GM12873 (cell line): ENCODE results near the gene IGLL5.

Source experiments
- CTCF ChIP-seq: IDR thresholded peaks from 2 replicates; pipeline ENCODE4 v1.5.1; 2012; ENCODE audit warnings: low read depth, mild to moderate bottlenecking, moderate library complexity, low read length, control low read depth; ENCODE audit not compliant: insufficient read depth; ENCODE audit errors: missing control alignments

IGLL5 gene

GRCh38 chr22:22890085-22890484 lies 2.5 kb downstream of the IGLL5 start:
- no peak for TF ChIP-seq CTCF

GRCh38 chr22:22891139-22891621 lies 3.6 kb downstream of the IGLL5 start:
- TF ChIP-seq CTCF: no peak

- TF ChIP-seq CTCF: no peak
Measured at GRCh38 chr22:22892096-22893052, 4.8 kb downstream of the IGLL5 start.

DNA sequence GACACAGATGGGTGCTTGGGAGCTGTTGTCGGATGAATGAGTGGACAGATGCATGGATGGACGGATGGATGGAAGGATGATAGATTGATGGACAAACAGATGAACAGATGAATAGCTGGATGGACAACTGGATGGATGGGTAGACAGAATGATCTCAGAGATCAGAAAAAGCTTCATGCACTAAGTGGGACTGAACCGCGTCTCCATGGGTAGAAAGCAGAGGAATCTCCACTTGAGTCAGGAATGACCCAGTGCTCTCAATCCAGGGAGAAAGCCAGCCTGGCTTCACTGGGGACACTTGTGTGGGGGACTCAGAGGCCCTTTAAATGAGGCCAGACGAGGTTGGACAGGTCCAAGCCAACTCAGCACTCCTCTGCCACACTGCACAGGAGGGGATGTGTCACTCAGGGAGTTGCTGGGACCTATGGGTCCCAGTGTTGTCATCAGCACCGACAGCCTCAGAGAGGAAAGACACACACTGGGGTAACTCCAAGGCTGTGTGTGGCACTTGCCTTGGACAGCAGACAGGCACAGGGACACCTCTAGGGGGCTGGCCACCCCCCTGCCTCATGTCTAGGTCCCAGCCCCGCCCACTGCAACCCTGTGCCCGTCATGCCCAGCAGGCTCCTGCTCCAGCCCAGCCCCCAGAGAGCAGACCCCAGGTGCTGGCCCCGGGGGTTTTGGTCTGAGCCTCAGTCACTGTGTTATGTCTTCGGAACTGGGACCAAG lies 5.6 kb downstream of the IGLL5 start:
- TF ChIP-seq CTCF: no peak

DNA sequence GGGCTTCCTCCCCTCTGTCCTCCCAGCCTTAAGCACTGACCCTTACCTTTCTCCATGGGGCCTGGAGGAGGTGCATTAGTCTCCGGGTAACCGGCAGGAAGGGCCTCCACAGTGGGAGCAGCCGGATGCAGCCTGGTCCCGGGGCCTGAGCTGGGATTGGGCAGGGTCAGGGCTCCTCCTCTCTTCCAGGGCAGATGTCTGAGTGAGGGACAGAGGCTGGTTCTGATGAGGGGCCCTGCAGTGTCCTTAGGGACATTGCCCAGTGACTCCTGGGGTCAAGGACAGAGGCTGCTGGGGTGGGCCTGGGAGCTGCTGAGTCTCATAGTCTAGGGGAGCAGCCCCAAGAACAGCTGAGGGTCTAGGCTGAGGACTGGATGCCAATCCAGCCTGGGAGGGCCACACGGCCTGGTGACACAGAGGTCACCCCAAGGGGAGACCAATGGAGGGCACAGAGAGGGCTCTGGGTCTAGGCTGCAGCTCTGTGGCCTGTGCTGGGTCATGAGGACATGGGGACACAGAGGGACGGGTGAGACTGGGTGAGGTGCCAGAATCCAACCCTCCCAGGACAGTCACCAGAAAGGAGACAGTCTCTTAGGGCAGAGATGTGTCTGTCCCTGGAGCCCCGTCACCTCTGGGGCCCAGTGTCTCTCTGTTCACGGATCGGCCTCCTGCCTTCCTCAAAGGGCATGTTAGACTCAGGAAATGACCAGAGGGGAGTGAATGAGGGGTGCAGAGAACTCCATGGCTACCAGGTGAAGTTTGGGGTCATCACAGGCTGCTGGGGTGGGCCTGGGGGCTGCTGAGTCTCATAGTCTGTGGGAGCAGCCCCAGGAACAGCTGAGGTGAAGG lies 6.5 kb downstream of the IGLL5 start:
- TF ChIP-seq CTCF: no peak

DNA sequence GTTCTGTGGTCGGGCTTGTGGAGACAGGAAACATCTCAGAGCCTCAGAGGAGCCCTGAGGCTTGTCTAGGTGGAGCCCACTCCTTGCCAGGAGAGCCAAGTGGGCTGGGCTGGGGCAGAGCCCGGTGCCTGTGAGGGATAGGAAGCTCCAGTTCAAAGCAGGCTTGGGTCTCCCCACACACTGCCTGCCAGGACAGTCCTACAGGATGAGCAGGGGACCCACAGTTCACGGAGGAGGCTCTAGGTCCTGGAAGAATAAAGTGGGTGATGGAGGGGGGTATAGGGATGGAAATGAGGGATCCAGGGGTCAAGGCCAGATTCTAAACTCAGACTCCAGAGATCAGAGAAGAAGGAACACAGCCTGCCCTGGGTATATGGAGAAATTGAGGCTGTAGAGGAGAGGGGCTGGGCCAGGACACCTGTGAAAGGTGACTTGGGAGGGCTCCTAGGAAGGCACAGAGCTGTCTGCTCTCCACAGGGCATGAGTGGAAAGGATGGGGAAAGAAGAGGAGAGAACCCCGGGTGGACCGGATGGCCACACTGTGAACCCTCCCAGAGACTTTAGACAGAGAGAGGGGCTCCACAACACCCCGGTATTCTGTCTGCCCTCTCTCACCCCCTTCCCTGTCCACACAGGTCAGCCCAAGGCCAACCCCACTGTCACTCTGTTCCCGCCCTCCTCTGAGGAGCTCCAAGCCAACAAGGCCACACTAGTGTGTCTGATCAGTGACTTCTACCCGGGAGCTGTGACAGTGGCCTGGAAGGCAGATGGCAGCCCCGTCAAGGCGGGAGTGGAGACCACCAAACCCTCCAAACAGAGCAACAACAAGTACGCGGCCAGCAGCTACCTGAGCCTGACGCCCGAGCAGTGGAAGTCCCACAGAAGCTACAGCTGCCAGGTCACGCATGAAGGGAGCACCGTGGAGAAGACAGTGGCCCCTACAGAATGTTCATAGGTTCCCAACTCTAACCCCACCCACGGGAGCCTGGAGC lies 7.4 kb downstream of the IGLL5 start:
- TF ChIP-seq CTCF: no peak
